NT2/D1 (cell line): ENCODE data around the gene ARL6IP5.
A peak's percentile ranks its signal among the peaks of the same experiment; 100 is the strongest.

Source experiments
- DNase-seq: peaks from one replicate; pipeline ENCODE4 v3.0.0-alpha.2; 2011; ENCODE audit warnings: low read depth, low spot score
- H3K27me3 ChIP-seq: 2 replicates; pipeline ENCODE4 v1.6.0; 2011; ENCODE audit warnings: mild to moderate bottlenecking; ENCODE audit not compliant: insufficient read length, insufficient read depth
- H3K36me3 ChIP-seq: 2 replicates; pipeline ENCODE4 v1.6.1; 2011; ENCODE audit warnings: mild to moderate bottlenecking, low read length, mixed read lengths; ENCODE audit not compliant: insufficient read depth, insufficient read length
- H3K4me1 ChIP-seq: 2 replicates; pipeline ENCODE4 v1.5.1; 2011; ENCODE audit not compliant: insufficient read depth, insufficient read length
- H3K4me3 ChIP-seq: 2 replicates; pipeline ENCODE4 v1.5.1; 2011; ENCODE audit warnings: low read depth; ENCODE audit not compliant: insufficient read length
- H3K9ac ChIP-seq: 2 replicates; pipeline ENCODE4 v1.6.0; 2011; ENCODE audit warnings: low read depth; ENCODE audit not compliant: insufficient read length
- H3K9me3 ChIP-seq: 2 replicates; pipeline ENCODE4 v1.5.1; 2011; ENCODE audit warnings: mild to moderate bottlenecking, low read length; ENCODE audit not compliant: insufficient read depth
- SUZ12 ChIP-seq: IDR thresholded peaks from 2 replicates; pipeline ENCODE4 v1.6.1; 2011; ENCODE audit not compliant: insufficient read length, insufficient read depth; ENCODE audit errors: extremely low read depth
- YY1 ChIP-seq: IDR thresholded peaks from 2 replicates; pipeline ENCODE4 v1.6.1; 2011; ENCODE audit not compliant: insufficient read length, insufficient read depth
- ZNF274 ChIP-seq: IDR thresholded peaks from 2 replicates; pipeline ENCODE4 v1.6.1; 2011; ENCODE audit warnings: mild to moderate bottlenecking, low read depth, low read length

ARL6IP5 gene

DNA sequence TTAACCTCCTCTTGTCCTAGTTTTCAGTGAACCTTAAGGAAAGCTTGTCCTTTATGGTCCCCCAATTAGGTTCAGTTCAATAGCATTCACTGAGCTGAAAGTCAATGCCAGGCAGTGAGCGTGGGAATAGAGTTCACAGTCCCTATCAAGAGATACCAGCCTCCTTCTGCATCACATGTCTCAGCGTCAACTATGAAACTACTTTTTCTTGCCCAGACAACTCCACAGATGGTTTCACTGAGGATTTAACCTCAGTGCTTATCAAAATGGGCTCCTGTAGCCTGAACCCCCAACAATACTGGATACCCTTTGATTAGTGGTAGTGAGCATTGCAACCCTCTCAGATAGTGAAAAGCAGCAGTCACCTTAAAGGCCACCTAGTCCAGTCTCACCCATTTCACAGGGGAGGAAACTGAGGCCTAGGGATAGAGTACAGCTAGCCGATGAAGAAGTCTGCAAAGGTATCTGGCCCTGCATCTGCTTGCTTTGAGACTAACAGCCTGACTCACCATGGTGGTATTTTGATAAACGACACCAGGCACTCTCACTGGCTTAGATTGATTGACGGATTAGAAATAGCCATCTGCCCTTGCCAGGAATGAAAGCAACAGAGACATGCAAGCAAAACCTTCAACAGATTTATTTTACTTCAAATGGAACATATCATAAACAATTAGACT lies 3.0 kb upstream of the ARL6IP5 start:
- Histone ChIP-seq H3K27me3 (no peaks in the 10 kb centered on the region), H3K9ac (no peak overlapping the region), H3K4me1 (no peaks in the 10 kb centered on the region), H3K9me3 (no peaks in the 10 kb centered on the region), H3K36me3 (peaks cover 7% of the 10 kb centered on the region), H3K4me3 (no peak overlapping the region)
- TF ChIP-seq ZNF274: no peak
- no peak for TF ChIP-seq SUZ12
- no peak for TF ChIP-seq YY1
- DNase-seq: no peak

DNA sequence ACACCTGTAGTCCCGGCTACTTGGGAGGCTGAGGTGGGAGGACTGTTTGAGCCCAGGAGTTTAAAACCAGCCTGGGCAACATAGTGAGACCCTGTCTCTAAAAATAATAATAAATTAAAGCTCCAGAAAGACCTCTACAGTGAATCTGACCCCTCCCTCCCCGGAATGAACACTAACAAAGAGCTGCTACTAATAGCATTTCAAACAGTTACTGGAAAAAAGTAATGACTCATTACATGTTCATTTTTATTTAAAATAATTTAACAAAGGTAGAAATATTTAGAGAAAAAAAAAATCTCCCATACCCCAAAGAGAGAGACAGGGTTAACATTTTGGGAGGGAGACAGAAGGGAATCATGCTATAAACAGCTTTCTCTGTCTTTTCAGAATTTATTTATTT lies 2.4 kb upstream of the ARL6IP5 start:
- Histone ChIP-seq H3K27me3 (no peaks in the 10 kb centered on the region), H3K36me3 (peaks cover 6% of the 10 kb centered on the region), H3K9me3 (no peaks in the 10 kb centered on the region), H3K4me1 (no peaks in the 10 kb centered on the region), H3K4me3 (no peak overlapping the region), H3K9ac (no peak overlapping the region)
- no peak for TF ChIP-seq ZNF274
- no peak for TF ChIP-seq SUZ12
- no peak for TF ChIP-seq YY1
- DNase-seq: no peak

DNA sequence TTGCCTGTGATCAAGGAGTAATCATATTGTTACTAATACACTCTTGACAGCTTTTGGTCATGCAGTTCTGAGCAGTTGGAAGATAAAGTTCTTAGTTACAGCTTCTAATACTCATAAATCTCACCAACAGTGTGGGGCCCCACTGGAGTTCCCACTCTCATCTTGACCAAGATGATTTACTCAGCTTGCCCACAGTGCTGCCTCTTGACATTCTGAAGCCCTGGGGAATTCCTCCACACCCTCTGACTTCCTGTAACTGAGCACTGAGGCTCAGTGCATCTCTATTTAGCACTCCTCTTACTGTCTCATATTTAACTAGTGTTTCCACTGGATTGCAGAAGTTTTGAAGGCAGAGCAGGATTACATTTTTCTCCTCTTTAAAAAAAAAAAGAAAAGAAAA lies 1.9 kb upstream of the ARL6IP5 start:
- TF ChIP-seq YY1 (no peak), ZNF274 (no peak), SUZ12 (no peak)
- Histone ChIP-seq H3K36me3 (peaks cover 6% of the 10 kb centered on the region), H3K9me3 (no peaks in the 10 kb centered on the region), H3K4me3 (no peak overlapping the region), H3K4me1 (no peaks in the 10 kb centered on the region), H3K27me3 (no peaks in the 10 kb centered on the region), H3K9ac (no peak overlapping the region)
- no peak for DNase-seq

DNA sequence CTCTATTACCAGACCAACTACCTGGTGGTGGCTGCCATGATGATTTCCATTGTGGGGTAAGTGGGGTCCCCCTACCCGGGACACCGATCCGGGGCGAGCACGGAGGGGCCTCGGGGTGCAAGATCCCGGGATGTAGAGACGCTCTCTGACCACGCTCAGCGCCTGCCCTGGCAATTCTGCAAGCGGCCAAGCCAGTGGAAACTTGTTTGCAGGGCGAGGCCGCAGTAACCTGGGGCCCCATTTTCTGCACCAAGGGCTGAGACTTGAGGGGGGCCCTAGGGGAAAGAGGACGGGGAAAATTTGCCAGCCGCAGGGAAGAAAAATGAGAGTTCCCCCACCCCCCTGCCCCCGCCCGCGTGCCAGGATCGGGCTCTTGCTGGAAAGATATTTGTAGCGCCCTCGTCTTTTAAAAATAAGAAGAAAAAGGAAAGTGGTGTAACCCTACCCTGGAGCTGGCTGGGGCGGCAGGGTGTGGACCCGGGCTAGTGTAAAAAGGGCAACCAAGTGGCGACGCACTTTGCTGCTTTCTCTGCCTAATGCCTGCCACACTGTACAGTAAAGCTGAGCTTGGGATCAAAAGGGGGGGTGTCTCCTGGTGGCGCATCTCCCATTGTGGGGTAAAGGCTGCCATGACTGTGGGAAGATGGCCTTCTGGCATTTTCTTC lies 563 bp downstream of the ARL6IP5 start:
- Histone ChIP-seq H3K27me3 (no peaks in the 10 kb centered on the region), H3K4me1 (no peaks in the 10 kb centered on the region), H3K9me3 (no peaks in the 10 kb centered on the region), H3K4me3 (peak overlapping the region; percentile 82), H3K36me3 (peaks cover 5% of the 10 kb centered on the region), H3K9ac (peak overlapping the region; percentile 81)
- no peak for TF ChIP-seq YY1
- no peak for DNase-seq

DNA sequence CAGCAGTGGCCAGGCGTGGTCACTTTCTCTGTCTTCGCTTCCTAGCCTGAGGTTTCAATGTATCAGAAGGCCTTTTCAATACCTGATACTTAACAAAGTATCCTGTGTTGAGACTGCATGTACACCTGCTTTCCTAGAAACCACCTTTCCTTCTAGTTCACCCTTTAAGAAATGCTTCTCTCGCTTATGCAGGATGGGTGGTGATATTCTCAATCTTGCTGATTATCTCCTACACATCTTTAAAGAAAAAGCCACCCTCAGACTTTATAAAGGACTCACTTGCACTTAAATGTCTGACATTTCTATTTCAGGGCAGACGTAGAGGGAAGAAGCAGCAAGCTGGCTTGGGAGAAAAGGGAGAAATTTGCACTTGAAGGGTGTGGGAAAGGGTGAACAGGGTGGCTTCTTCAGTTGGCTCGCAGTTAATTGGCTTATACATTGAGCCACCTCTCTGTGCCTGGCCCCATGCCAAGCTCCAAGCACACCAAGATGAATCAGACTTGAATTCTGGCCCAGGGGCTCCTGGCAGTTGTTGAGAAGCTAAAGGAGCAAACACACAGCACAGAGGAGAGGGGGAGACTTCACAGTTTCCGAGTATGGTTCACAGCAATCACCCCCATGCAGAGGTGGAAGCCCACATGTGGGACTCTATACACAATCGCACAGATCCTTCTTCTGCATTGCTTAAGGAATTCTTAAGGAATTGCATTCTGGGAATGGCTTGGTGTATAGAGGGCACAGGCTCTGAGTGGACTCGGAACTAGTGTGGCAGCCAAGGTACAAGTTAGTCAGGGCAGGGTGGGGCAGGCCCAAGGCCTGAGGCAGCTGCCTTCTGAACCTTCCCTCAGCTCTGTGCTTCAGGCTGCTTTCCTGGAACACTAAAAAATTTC lies 1.3 kb downstream of the ARL6IP5 start:
- peak overlapping the region; percentile 81 for H3K9ac ChIP-seq
- H3K4me1 ChIP-seq: no peaks in the 10 kb centered on the region
- no peak for DNase-seq
- no peaks in the 10 kb centered on the region for H3K9me3 ChIP-seq
- H3K27me3 ChIP-seq: no peaks in the 10 kb centered on the region
- peaks cover 7% of the 10 kb centered on the region for H3K36me3 ChIP-seq
- TF ChIP-seq SUZ12 (no peak), YY1 (no peak)
- H3K4me3 ChIP-seq: peak overlapping the region; percentile 82

DNA sequence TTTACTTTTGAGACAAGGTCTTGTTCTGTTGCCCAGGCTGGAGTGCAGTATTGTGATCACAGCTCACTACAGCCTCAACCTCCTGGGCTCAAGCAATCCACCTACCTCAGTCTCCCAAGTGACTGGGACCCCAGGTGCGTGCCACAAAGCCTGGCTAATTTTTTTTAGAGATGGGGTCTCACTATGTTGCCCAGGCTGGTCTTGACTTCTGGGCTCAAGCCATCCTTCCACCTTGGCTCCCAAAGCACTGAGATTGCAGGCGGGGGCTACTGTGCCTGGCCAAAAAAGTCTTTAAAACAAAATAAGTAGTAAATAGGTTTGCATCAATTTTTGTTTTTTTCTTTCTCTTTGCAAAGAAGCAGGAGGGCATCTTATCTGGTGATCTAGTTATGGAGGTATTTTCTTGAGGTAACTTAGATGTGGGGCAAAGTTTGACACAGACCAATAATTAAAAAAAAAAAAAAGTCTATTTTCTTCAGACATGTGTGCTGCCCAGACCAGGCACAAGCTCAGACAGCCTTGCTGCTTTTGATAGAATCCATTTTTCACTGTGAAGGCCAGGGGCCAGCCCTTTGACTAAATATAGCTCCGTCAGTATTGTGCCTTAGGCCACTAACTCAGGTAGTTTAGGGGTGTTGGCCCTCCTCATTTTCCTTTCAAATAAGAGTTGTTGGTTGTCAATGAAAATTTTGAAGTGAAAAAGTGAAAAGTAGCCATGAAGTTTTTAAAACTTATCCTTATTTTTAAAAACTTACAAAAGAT lies 2.5 kb downstream of the ARL6IP5 start:
- H3K4me3 ChIP-seq: no peak overlapping the region
- no peak overlapping the region for H3K9ac ChIP-seq
- H3K9me3 ChIP-seq: no peaks in the 10 kb centered on the region
- H3K36me3 ChIP-seq: peaks cover 7% of the 10 kb centered on the region
- no peak for TF ChIP-seq YY1
- no peak for TF ChIP-seq SUZ12
- no peak for DNase-seq
- H3K27me3 ChIP-seq: no peaks in the 10 kb centered on the region
- no peaks in the 10 kb centered on the region for H3K4me1 ChIP-seq

DNA sequence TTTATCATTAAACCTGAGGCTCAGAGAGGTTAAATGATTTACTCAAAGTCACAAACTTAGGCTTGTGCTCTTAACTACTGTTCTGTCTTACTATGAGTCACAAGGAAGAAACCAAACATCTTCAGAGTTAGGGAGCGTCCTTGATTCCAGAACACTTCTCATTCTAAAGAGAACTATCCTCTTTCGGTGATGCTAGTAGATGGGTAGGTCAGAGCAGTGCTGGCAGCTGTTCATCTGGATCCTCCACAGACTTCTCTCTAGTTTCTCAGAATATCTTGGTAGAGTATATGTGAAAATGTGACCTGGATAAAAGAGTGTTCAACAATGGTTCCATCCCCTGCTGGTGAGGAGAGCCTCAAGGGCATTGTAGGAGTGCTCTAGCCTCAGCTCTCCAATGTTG lies 3.3 kb downstream of the ARL6IP5 start:
- no peak overlapping the region for H3K9ac ChIP-seq
- no peaks in the 10 kb centered on the region for H3K4me1 ChIP-seq
- H3K4me3 ChIP-seq: no peak overlapping the region

More for the DNA sequence above, 3.3 kb downstream of the ARL6IP5 start:
- Histone ChIP-seq H3K36me3 (peaks cover 7% of the 10 kb centered on the region), H3K9me3 (no peaks in the 10 kb centered on the region), H3K27me3 (no peaks in the 10 kb centered on the region)
- DNase-seq: no peak
- TF ChIP-seq YY1 (no peak), ZNF274 (no peak), SUZ12 (no peak)
